Mesothelial cell of epicardium (in vitro differentiated cells): Measurements from ENCODE around the gene CEP83. TPM values are rescaled to one million over a fixed set of nuclear protein-coding genes. Genes with fewer than 3 reads are reported as not detected.

Experiments
- DNase-seq, 2 experiments: peaks; one replicate each; pipeline ENCODE4 v3.0.0; 2021; ENCODE audit warnings: low spot score in 2 of 2; ENCODE audit not compliant: unreplicated experiment in 2 of 2
- H3K27ac Mint-ChIP-seq: 2 replicates; pipeline ENCODE4 v1.8.0; 2021; ENCODE audit warnings: mixed read lengths
- H3K27me3 Mint-ChIP-seq: 2 replicates; pipeline ENCODE4 v1.8.0; 2021; ENCODE audit warnings: low read depth, mixed read lengths
- H3K36me3 Mint-ChIP-seq: 2 replicates; pipeline ENCODE4 v1.8.0; 2021; ENCODE audit warnings: mixed read lengths
- H3K4me1 Mint-ChIP-seq: 2 replicates; pipeline ENCODE4 v1.8.0; 2021; ENCODE audit warnings: mixed read lengths
- H3K4me3 Mint-ChIP-seq: 2 replicates; pipeline ENCODE4 v1.8.0; 2021; ENCODE audit warnings: mild to moderate bottlenecking, moderate library complexity, mixed read lengths
- H3K9me3 Mint-ChIP-seq: 2 replicates; pipeline ENCODE4 v1.8.0; 2021; ENCODE audit warnings: mixed read lengths
- total RNA-seq: library from RNA; stranded (reverse); gene quantifications from 3 replicates; pipeline ENCODE4 v1.2.1, GENCODE V29; 2021
- TF ChIP-seq, protein P1 (sequence below): fragments of 200-600 bp; sonication (generic); IDR thresholded peaks from one replicate; pipeline ENCODE4 v1.5.0; 2021; ENCODE audit warnings: antibody characterized with exemption; ENCODE audit not compliant: unreplicated experiment

CEP83 gene
- total RNA-seq, 1 donor from 2014 or later, result 28.9 TPM

DNA sequence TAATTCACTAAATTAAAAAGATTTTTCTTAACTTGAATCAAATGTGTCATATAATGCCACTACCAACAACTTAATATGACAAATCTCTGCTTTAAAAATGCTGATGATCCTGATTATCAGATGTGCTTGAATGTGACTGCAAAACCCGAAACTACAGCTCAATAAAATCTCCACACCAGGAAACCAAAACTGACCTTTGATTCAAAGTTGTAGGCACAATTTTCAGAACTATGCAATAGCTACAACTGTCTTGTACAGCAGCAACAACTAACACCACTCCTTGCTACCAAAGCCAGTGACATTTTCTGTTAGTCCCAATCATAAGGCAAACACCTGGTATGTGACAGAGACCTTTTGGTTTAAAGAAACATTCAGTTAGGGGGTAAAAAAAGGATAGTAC lies 147.3 kb downstream of the CEP83 start:
- DNase-seq, result no peak
- Mint-ChIP-seq H3K4me3 (no peak overlapping the region), H3K27me3 (no peaks in the 10 kb centered on the region), H3K27ac (no peak overlapping the region), H3K4me1 (peaks cover 2% of the 10 kb centered on the region), H3K9me3 (peaks cover 26% of the 10 kb centered on the region), H3K36me3 (peaks cover 20% of the 10 kb centered on the region)
- TF ChIP-seq, protein P1, sequence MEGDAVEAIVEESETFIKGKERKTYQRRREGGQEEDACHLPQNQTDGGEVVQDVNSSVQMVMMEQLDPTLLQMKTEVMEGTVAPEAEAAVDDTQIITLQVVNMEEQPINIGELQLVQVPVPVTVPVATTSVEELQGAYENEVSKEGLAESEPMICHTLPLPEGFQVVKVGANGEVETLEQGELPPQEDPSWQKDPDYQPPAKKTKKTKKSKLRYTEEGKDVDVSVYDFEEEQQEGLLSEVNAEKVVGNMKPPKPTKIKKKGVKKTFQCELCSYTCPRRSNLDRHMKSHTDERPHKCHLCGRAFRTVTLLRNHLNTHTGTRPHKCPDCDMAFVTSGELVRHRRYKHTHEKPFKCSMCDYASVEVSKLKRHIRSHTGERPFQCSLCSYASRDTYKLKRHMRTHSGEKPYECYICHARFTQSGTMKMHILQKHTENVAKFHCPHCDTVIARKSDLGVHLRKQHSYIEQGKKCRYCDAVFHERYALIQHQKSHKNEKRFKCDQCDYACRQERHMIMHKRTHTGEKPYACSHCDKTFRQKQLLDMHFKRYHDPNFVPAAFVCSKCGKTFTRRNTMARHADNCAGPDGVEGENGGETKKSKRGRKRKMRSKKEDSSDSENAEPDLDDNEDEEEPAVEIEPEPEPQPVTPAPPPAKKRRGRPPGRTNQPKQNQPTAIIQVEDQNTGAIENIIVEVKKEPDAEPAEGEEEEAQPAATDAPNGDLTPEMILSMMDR, result no peak

DNA sequence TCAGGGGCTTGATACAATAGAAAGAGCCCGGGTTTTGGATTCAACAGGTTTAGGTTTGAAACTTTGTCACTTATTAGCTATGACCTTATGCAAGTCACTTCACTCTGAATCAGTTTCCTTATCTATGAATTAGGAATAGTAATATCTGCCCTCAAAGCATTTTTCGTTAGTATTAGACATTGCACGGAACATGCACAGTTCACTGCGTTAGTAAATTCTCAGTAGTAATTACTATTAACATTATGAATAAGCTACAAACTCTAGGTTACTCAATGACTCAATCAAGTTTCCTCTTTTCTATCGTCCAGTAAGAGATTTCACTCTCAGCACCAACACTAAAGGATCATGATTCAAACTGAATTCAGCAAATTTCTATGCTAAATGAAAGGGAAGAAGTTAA lies 150.3 kb downstream of the CEP83 start:
- no peak overlapping the region for H3K4me3 Mint-ChIP-seq

DNA sequence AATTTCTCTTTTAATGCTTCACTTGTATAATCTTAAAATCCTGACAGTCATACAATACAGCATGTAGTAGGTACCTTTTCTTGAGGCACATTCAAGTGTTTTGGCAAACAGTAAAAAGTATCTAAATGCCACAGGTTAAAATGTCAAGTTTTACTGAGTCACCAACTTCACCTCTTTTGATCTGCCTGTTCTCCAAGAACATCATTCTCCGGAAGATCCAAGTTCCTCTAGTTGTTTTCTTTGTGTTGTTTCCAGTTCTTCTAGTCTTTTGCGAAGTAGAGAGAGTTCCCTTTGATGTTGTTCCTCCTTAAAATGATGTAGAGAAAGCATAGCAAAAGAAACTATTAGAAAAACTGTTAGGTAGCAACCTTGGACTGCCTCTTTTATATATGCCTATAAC lies 151.1 kb downstream of the CEP83 start:
- TF ChIP-seq, protein P1, result no peak
- peaks cover 16% of the 10 kb centered on the region for H3K36me3 Mint-ChIP-seq
- no peak overlapping the region for H3K4me3 Mint-ChIP-seq
- no peak for DNase-seq
- no peak overlapping the region for H3K27ac Mint-ChIP-seq
- peaks cover 9% of the 10 kb centered on the region for H3K4me1 Mint-ChIP-seq
- no peaks in the 10 kb centered on the region for H3K27me3 Mint-ChIP-seq
- H3K9me3 Mint-ChIP-seq, result no peaks in the 10 kb centered on the region

More for the DNA sequence above, 150.3 kb downstream of the CEP83 start:
- Mint-ChIP-seq H3K9me3 (peaks cover 3% of the 10 kb centered on the region), H3K4me1 (peaks cover 8% of the 10 kb centered on the region), H3K36me3 (peaks cover 16% of the 10 kb centered on the region), H3K27me3 (no peaks in the 10 kb centered on the region), H3K27ac (no peak overlapping the region)
- DNase-seq, result no peak
- TF ChIP-seq, protein P1, result no peak

DNA sequence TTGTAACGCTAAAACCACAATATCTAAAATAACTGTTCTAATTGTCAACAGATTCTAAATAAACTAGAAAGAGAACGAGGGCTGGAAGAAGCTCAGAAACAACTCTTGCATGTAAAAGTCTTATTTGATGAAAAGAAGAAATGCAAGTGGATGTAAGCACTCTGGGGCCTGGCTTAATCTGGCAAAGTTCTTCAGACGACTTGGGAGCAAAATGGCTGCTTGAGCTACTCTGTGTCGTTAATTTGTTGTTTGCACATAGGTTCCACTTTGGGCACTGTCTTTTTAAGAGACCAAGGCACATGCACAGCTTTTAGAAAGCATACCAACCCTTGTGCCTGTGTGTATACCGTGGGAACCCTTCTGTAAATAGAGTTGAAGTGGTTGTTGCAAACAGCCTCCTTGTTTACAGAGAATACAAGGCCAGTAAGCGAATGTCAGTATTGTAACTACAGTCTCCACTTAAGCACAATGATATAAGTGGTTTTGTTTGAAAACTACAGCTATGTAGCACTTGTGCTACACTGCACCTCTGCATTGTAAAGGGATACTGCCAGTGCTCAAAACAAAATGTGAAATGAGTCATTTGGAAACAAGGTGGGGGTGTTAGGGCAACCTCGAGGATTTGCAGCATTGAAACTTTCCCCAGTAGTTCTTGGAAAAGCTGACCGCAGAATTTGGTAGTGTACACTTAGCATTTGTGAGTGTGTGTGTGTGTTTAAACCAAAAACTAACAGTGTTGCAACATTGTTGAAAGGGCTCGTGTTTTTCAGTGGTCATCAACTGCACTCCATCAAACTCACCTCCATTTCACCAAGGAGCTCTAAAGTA lies 154.3 kb downstream of the CEP83 start:
- H3K27me3 Mint-ChIP-seq, result no peaks in the 10 kb centered on the region
- no peak overlapping the region for H3K4me3 Mint-ChIP-seq
- TF ChIP-seq, protein P1, result no peak
- no peak overlapping the region for H3K27ac Mint-ChIP-seq
- H3K36me3 Mint-ChIP-seq, result peaks cover 10% of the 10 kb centered on the region
- DNase-seq, result no peak
- no peaks in the 10 kb centered on the region for H3K9me3 Mint-ChIP-seq
- peaks cover 9% of the 10 kb centered on the region for H3K4me1 Mint-ChIP-seq

DNA sequence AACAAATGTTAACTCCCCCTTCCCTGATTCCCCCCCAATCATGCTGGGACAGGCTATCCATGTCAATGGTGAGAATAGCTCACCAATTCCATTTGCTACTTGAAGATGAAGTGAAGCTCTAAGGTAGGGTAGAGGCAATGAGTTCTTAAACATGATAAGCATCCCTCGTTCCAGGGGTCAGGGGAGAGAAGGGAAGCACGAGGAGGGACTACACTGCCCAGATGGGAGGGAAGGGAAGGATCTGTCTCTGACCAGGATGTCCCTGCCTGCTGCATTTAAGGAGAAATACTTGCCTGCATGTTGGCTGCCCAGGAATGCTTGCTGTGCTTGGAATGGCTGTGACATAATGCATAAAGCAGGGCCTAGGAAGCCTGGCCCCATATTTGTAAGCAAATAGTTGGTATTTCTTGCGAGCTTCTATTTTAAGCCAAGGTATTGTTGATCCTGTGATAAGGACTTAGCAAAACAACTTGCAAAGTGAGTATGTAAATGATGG lies 155.1 kb downstream of the CEP83 start:
- Mint-ChIP-seq H3K27me3 (no peaks in the 10 kb centered on the region), H3K27ac (peak overlapping the region; percentile 27), H3K36me3 (peaks cover 13% of the 10 kb centered on the region), H3K4me3 (no peak overlapping the region), H3K4me1 (peaks cover 7% of the 10 kb centered on the region), H3K9me3 (no peaks in the 10 kb centered on the region)
- TF ChIP-seq, protein P1, result no peak
- DNase-seq, result no peak
